Right ventricle myocardium superior (tissue), 1 donor: ENCODE measurements around the gene RTP1. TPM values are rescaled to one million over a fixed set of nuclear protein-coding genes. Genes with fewer than 3 reads are reported as not detected.
A peak's percentile ranks its signal among the peaks of the same experiment; 100 is the strongest.
"Not testable (repeated sequence)": the region's sequence is repeated elsewhere in the genome, so short reads cannot be mapped to it uniquely, and the experiment has no call there.

Source experiments
- ATAC-seq: fragments of 200-7000 bp; cut with Tn5 transposase; one replicate; pipeline ENCODE4 v1.9.1; 2020; ENCODE audit warnings: mild to moderate bottlenecking; ENCODE audit not compliant: poor library complexity
- DNase-seq: peaks from one replicate; pipeline ENCODE4 v3.0.0-alpha.2; 2020
- intact Hi-C: fragments of 100-400 bp; cut with DNase I; formaldehyde crosslinking; loops from one replicate; pipeline ENCODE4 v1.11.2; 2022
- long read RNA-seq: library from polyadenylated mRNA; unstranded; transcript quantifications from one replicate; pipeline ENCODE4 v2.0.0, GENCODE V29; 2021
- total RNA-seq: library from RNA; stranded (reverse); fragmentation: NEBNext Ultra II Directional; extraction: Animal tissue kit (Norgen Biotek cat#: 25700); gene quantifications from one replicate; pipeline ENCODE4 v1.2.1, GENCODE V29; 2021
- donor health status: DM: no; HTN: yes; CAD: no; lungs with severe emphysema.

RTP1 gene, protein sequence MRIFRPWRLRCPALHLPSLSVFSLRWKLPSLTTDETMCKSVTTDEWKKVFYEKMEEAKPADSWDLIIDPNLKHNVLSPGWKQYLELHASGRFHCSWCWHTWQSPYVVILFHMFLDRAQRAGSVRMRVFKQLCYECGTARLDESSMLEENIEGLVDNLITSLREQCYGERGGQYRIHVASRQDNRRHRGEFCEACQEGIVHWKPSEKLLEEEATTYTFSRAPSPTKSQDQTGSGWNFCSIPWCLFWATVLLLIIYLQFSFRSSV
- total RNA-seq = not detected
- long read RNA-seq = 0 reads

GRCh38 chr3:187197335-187197649, at the start of gene RTP1:
RTP1 (plus strand) TSS chr3:187197486; CDS start chr3:187197516, 30 bp downstream.
- intact Hi-C loops = no loop called here
- no peak for DNase-seq

GRCh38 chr3:187150186-187150585, 47.1 kb upstream of the RTP1 start:
- intact Hi-C loops = no loop called here
- no peak for DNase-seq
- no peak for ATAC-seq

More at GRCh38 chr3:187197335-187197649, at the start of gene RTP1:
- no peak for ATAC-seq

GRCh38 chr3:187150599-187150998, 46.7 kb upstream of the RTP1 start:
- DNase-seq = peak; percentile 53
- intact Hi-C loops = no loop called here
- ATAC-seq = no peak

DNA sequence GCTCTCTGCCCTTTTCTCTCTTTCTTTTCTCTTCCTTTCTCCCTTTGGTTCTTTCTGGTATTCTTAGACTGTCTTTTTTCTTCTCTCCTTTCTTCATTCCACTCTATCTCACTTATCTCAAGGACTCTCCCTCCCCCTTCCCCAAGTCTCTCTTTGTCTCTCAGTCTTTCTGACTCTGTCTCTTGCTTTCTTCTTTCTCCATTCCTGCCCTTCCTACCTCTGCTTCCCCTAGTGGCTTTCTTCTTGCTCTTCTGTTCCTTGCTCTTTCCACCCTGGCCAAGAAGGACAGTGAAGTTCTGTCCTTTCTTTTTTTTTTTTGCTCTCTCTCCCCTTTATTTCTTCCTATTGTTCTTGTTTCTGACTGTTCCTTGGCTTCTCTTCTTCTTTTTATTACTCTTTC, 35.7 kb upstream of the RTP1 start:
- no peak for ATAC-seq
- intact Hi-C loops = loop anchor here (5.0 to 10.0 kb wide), 2 partner anchors 237 to 314 kb away; no protein-coding TSS in a partner anchor
- DNase-seq = no peak

DNA sequence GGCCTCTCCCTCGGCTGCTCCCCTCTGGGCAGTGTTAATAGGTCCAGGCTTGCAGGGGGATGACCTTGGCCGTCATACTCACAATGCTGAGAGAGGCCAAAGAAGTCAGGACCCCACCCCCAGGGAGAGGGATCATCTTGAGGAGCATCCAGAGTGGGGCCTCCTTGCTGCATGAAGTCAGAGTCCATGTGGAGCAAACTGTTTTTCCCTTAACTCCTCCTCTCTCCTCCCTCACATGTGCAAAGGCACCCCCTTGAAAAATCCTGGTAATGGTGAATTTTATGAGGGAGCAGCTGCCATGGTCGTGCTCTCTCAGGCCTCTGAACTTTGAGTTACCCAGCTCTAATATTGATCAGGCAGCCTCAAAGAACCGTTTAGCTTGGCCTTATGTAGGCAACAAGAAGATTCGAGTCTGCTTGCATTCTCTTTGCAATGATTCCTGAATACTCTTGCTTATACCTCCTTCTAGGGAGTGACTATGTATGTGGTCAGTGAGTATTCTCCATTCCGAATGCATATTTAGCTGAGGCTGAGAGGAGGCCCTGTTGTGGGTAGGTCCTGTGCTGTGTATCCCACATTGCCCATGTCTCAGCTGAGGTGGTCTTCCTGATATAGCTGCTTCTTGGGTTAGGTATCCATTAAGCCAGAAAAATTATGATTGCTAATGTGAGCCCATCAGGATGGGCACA, 34.9 kb upstream of the RTP1 start:
- no peak for DNase-seq
- intact Hi-C loops = loop anchor here (5.0 to 10.0 kb wide), 2 partner anchors 238 to 315 kb away; no protein-coding TSS in a partner anchor
- ATAC-seq = no peak

- DNase-seq (no peak), ATAC-seq (peak; percentile 40)
- intact Hi-C loops = loop anchor here (10.0 kb wide), 1 partner anchor 240 kb away; no protein-coding TSS in a partner anchor
Observed at GRCh38 chr3:187165144-187165543, 32.1 kb upstream of the RTP1 start.

DNA sequence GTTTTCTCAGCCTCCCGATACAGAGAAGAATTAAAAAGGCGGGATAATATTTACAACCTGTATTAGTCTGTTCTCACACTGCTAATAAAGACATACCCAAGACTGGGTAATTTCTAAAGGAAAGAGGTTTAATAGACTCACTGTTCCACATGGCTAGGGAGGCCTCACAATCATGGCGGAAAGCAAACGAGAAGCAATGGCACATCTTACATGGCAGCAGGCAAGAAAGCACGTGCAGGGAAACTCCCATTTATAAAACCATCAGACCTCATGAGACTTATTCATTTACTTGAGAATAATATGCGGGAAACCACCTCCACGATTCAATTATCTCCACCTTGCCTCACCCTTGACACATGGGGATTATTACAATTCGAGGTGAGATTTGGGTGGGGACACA, 30.5 kb upstream of the RTP1 start:
- intact Hi-C loops = loop anchor here (10.0 kb wide), 1 partner anchor 242 kb away; no protein-coding TSS in a partner anchor
- DNase-seq (no peak), ATAC-seq (no peak)

GRCh38 chr3:187167777-187168176, 29.5 kb upstream of the RTP1 start:
- ATAC-seq (peak; percentile 80), DNase-seq (peak; percentile 61)
- intact Hi-C loops = loop anchor here (10.0 kb wide), 1 partner anchor 243 kb away; no protein-coding TSS in a partner anchor

DNA sequence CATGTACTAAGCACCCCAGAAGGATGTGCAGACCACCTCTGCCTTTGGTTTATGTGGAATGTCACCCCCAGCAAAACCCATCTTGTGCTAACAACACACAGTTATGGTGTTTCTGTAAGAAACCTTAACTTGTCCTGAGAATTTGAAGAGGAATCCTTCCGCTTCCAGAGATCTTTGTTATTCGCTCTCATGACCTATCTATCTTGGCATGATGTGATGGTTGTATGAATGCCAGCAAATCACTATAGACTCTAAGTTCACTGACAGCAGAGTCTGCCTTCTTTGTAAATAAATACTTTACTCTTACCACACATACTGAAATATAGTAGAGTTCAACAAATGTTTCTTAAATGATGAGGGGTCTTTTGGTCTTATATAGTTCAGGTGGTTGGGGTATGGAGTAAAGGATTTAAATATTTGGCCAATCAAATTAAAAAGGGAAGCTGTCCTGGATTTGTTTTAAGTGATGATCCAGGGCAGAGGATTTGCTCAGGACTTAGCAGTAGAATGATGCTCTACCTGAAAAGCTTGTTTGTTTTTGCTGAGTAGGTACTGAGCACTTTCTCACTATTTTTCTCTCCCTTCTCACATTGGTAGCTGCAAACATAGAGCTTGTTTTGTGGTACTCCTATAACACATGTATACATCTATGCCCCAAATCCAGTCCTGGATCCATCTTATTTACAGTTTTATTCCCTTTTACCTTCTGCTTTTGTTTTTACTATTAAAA, 27.9 kb upstream of the RTP1 start:
- ATAC-seq (no peak), DNase-seq (no peak)
- intact Hi-C loops = loop anchor here (10.0 kb wide), 1 partner anchor 245 kb away; no protein-coding TSS in a partner anchor

DNA sequence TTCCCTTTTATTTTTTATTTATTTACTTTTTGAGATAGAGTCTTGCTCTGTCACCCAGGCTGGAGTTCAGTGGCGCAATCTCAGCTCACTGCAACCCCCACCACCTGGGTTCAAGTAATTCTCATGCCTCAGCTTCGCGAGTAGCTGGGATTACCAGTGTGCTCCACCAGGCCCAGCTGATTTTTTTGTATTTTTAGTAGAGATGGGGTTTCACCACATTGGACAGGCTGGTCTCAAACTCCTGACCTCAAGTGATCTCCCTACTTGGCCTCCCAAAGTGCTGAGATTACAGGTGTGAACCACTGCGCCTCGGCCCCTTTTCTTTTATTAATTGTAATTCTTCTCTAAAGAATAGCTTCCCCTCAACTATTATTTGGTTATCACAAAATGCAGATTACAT, 26.4 kb upstream of the RTP1 start:
- intact Hi-C loops, ATAC-seq, DNase-seq: not testable (repeated sequence)

- intact Hi-C loops = no loop called here
- no peak for ATAC-seq
- DNase-seq = no peak
Observed at GRCh38 chr3:187172929-187173328, 24.4 kb upstream of the RTP1 start.

GRCh38 chr3:187181454-187182170, 15.7 kb upstream of the RTP1 start:
- DNase-seq = no peak
- ATAC-seq = no peak
- intact Hi-C loops = no loop called here

DNA sequence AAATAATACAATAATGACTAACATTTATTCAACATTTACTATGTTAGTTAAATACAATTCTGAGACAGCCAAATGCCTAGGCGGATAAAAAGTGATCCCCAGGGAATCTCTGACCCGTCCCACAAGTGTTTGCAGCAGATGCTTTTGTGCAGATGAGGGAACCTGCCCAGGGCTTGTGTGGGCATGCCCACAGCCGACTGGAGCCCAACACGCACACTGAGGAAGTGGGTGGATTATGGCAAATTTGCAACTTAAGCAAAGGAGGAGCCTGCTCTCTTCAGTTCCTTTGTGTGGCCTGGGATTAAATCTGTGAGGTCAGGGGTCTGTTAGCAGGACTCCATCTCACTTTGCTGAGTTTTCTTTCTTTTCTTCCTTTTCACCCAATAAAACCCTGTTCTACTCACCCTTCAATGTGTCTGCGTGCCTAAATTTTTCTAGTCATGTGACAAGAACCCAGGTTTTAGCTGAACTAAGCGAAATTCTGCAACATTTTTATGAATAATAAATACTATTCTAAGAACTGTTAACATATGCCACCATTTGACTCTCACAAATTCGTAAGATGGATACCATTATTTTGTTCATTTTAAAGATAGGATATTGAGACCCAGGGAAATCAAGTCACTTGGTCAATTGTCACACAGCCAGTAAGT, 13.9 kb upstream of the RTP1 start:
- intact Hi-C loops = no loop called here
- DNase-seq (no peak), ATAC-seq (no peak)

GRCh38 chr3:187183903-187184302, 13.4 kb upstream of the RTP1 start:
- no peak for DNase-seq
- no peak for ATAC-seq
- intact Hi-C loops = no loop called here

DNA sequence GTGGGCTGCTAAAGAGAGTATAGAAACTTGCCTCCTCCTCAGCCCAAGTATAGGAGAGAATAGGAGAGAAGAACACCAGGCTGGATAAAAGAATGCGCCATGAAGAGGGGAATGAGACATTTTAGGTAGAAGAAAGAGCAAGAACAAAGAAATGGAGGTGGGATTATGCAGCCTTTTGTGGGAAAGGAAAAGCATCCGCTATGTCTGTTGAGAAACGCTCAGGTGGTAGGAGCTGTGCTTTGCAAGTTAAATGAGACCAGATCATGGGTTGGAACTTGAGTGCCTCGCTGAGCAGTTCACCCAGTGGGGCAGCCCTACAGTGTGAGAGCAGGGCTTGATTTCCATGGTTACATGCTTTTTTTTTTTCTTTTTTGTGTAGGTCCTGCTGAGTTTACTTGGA, 11.5 kb upstream of the RTP1 start:
- intact Hi-C loops = no loop called here
- no peak for ATAC-seq
- no peak for DNase-seq

- DNase-seq = no peak
- intact Hi-C loops = no loop called here
- ATAC-seq = peak; percentile 42
Observed at GRCh38 chr3:187186375-187186774, 10.9 kb upstream of the RTP1 start.

DNA sequence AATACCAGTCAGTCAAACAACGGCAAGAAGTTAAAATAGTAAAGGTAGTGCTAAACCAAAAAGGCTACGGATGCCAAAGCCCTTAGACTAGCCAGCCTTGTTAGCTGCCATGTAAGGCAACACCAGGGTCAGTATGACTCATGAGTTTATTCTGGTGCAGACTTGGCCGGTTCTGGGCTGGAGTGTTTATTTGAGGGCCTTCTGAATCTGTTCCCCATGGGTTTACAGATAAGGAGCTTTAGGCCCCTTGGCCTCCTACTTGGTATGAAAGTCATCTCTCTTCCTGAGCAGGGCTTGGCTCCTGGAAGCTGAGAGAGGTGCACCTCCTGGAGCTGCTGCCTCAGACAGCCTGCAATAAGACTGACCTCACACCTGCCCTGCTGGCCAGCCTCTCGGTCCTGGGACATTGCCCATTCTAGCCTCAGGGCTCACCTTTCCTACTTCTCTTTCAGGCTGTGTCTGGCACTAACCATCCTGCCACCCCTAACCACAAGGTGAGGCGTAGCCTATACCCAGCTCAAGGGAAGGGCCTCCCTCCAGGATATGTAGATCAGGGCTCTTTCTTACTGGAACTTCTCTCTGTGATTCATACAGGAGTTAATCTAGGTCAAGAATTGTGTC, 10.4 kb upstream of the RTP1 start:
- intact Hi-C loops = no loop called here
- DNase-seq (peak; percentile 62), ATAC-seq (peak; percentile 93)

DNA sequence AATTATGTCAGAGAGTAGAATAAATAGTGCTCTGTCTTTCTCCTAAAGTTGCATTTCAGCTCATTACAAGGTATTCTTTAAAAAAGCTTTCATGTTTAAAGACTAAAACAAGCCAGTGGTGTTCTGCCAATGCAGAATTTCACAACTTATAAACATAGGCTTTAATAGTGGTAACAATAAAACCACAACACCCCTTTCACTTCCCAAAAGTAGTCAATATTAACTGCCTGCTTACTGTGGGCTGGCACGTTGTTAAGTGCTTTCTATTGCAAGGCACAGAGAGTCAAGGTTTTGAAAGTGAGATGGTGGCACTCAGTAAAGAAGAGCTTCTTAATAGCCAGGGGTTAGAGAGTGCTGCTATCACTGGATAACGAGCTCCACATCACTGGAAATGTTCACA, 8.4 kb upstream of the RTP1 start:
- intact Hi-C loops = no loop called here
- ATAC-seq (no peak), DNase-seq (no peak)
